HG03442 (cell line): ENCODE results near the gene CD48.

Source experiments
- ATAC-seq: cut with Tn5 transposase; IDR thresholded peaks from one replicate; pipeline ENCODE4 v1.9.1; 2021; ENCODE audit warnings: mild to moderate bottlenecking, moderate library complexity; ENCODE audit not compliant: unreplicated experiment

The CD48 gene

GRCh38 chr1:160711602-160712311, at the start of gene CD48:
TSS of gene CD48 (minus strand) at chr1:160711822. CDS start at chr1:160711763, 59 bp downstream.
- ATAC-seq, result peak; percentile 35

- ATAC-seq, result no peak
These were observed 49.4 kb upstream of the CD48 start for GRCh38 chr1:160761046-160761445.

- ATAC-seq, result no peak
These were observed 48.1 kb upstream of the CD48 start for GRCh38 chr1:160759740-160760139.

GRCh38 chr1:160758521-160758920, 46.9 kb upstream of the CD48 start:
- ATAC-seq, result no peak

- no peak for ATAC-seq
These were observed 45.2 kb upstream of the CD48 start for GRCh38 chr1:160756849-160757201.

- ATAC-seq, result no peak
These were observed 44.6 kb upstream of the CD48 start for GRCh38 chr1:160755911-160756848.

GRCh38 chr1:160755461-160755860, 43.8 kb upstream of the CD48 start:
- no peak for ATAC-seq

GRCh38 chr1:160753594-160753993, 42.0 kb upstream of the CD48 start:
- ATAC-seq, result no peak

GRCh38 chr1:160752924-160753323, 41.3 kb upstream of the CD48 start:
- no peak for ATAC-seq

- no peak for ATAC-seq
These were observed 40.8 kb upstream of the CD48 start for GRCh38 chr1:160752406-160752805.

- ATAC-seq, result no peak
These were observed 39.0 kb upstream of the CD48 start for GRCh38 chr1:160750608-160751007.

- no peak for ATAC-seq
These were observed 37.3 kb upstream of the CD48 start for GRCh38 chr1:160748878-160749269.

GRCh38 chr1:160748181-160748877, 36.7 kb upstream of the CD48 start:
- no peak for ATAC-seq

- ATAC-seq, result no peak
These were observed 36.1 kb upstream of the CD48 start for GRCh38 chr1:160747717-160748116.

- ATAC-seq, result no peak
These were observed 35.3 kb upstream of the CD48 start for GRCh38 chr1:160746836-160747500.

- no peak for ATAC-seq
These were observed 33.9 kb upstream of the CD48 start for GRCh38 chr1:160745551-160745950.

- ATAC-seq, result no peak
These were observed 33.4 kb upstream of the CD48 start for GRCh38 chr1:160744852-160745520.

- no peak for ATAC-seq
These were observed 32.7 kb upstream of the CD48 start for GRCh38 chr1:160744199-160744851.

GRCh38 chr1:160743266-160743665, 31.6 kb upstream of the CD48 start:
- ATAC-seq, result no peak
